Stimulated activated CD4-positive, alpha-beta T cell treated with anti-CD3 and anti-CD28 coated beads, Interleukin-2, amount 100 ng/mL, for 48 hours (primary cell): ENCODE data around the gene CGB5.
"Not testable (repeated sequence)": the region's sequence is repeated elsewhere in the genome, so short reads cannot be mapped to it uniquely, and the experiment has no call there.

Experiments used
- DNase-seq, 2 donors: peaks; one replicate each; pipeline ENCODE4 v3.0.0-alpha.2; 2020

The CGB5 gene

GRCh38 chr19:49059053-49059452 is 15.4 kb downstream of the CGB5 start:
- no peak for DNase-seq

GRCh38 chr19:49061000-49061399 is 17.4 kb downstream of the CGB5 start:
- DNase-seq = no peak

- DNase-seq = no peak
Measured at GRCh38 chr19:49061445-49061844, 17.8 kb downstream of the CGB5 start.

GRCh38 chr19:49064029-49064629 is 20.5 kb downstream of the CGB5 start:
- DNase-seq = no peak

GRCh38 chr19:49064768-49065611 is 21.3 kb downstream of the CGB5 start, which contains the start of gene NTF4:
Gene NTF4 (minus strand): TSS chr19:49064818. CDS start chr19:49061997, 2,821 bp downstream.
- DNase-seq = no peak

- DNase-seq = no peak
Measured at GRCh38 chr19:49065905-49066512, 22.4 kb downstream of the CGB5 start.

GRCh38 chr19:49067554-49067953 is 23.9 kb downstream of the CGB5 start:
- no peak for DNase-seq

- DNase-seq = no peak
Measured at GRCh38 chr19:49069026-49069425, 25.4 kb downstream of the CGB5 start.

GRCh38 chr19:49070416-49070815 is 26.8 kb downstream of the CGB5 start:
- DNase-seq = no peak

- no peak for DNase-seq
Measured at GRCh38 chr19:49071860-49072547, 28.4 kb downstream of the CGB5 start.

GRCh38 chr19:49073514-49074378 is 30.1 kb downstream of the CGB5 start:
- no peak for DNase-seq

- not testable (repeated sequence) for DNase-seq
Measured at GRCh38 chr19:49074869-49075268, 31.2 kb downstream of the CGB5 start.

- no peak for DNase-seq
Measured at GRCh38 chr19:49080392-49080791, 36.7 kb downstream of the CGB5 start.

- no peak for DNase-seq
Measured at GRCh38 chr19:49081273-49081672, 37.6 kb downstream of the CGB5 start.

- no peak for DNase-seq
Measured at GRCh38 chr19:49084206-49085019, 40.8 kb downstream of the CGB5 start.

GRCh38 chr19:49085020-49085867 is 41.6 kb downstream of the CGB5 start, which contains the start of gene SNRNP70:
Gene SNRNP70 (plus strand): TSS chr19:49085451. CDS start chr19:49086415, 964 bp downstream.
- DNase-seq = peak; percentile 97 to 98

GRCh38 chr19:49085868-49086232 is 42.2 kb downstream of the CGB5 start:
- no peak for DNase-seq

GRCh38 chr19:49086296-49086695 is 42.6 kb downstream of the CGB5 start:
- no peak for DNase-seq

- no peak for DNase-seq
Measured at GRCh38 chr19:49091391-49092038, 47.9 kb downstream of the CGB5 start.

- no peak for DNase-seq
Measured at GRCh38 chr19:49092686-49093085, 49.0 kb downstream of the CGB5 start.
